ENCODE results near the gene TAF15.

DNA sequence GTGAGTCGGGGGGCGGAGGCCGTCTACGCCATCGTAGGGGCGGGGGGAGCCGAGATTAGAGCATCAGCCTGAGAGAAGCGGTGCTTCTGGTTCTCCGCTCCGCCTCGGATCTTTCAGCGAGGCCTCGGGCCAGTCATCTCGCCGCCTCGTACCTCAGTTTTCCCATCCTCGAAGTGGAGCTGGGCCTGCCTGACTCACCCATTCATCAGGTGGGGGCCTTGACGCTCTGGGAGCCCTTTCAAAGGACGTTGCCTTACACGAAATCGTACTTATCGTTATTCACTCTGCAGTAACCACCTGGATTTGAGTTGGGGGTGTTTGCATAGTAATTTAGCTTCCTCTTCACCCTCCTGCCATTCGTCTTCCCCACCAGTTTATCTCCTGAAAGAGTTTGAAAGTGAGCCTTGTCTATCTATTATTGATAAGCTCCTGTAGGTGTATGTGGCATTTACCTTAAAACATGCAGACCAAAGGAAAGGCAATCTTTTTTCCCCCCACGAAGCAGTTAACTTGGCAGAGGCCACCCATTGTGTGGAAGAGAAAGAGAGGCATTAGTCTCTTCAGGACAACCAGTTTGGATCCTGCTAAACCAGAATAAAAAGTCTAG, 674 bp downstream of the TAF15 start:
- TF ChIP-seq, protein P1, sequence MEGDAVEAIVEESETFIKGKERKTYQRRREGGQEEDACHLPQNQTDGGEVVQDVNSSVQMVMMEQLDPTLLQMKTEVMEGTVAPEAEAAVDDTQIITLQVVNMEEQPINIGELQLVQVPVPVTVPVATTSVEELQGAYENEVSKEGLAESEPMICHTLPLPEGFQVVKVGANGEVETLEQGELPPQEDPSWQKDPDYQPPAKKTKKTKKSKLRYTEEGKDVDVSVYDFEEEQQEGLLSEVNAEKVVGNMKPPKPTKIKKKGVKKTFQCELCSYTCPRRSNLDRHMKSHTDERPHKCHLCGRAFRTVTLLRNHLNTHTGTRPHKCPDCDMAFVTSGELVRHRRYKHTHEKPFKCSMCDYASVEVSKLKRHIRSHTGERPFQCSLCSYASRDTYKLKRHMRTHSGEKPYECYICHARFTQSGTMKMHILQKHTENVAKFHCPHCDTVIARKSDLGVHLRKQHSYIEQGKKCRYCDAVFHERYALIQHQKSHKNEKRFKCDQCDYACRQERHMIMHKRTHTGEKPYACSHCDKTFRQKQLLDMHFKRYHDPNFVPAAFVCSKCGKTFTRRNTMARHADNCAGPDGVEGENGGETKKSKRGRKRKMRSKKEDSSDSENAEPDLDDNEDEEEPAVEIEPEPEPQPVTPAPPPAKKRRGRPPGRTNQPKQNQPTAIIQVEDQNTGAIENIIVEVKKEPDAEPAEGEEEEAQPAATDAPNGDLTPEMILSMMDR (IDR thresholded peaks at IDR 0.05): no peak
- TF ChIP-seq POLR2A (IDR thresholded peaks at IDR 0.05): no peak
- no peak for TF ChIP-seq EP300 (IDR thresholded peaks at IDR 0.05)

Data from tibial nerve (tissue), 4 donors.